ENCODE data around the gene VAT1. TPM values are rescaled to one million over a fixed set of nuclear protein-coding genes. Genes with fewer than 3 reads are reported as not detected.
"Not testable (repeated sequence)": the region's sequence is repeated elsewhere in the genome, so short reads cannot be mapped to it uniquely, and the experiment has no call there.

VAT1 gene
- total RNA-seq, 1 experiment from 2014 or later: 262 TPM

- no peak overlapping the region for H3T11ph ChIP-seq (ENCODE audit: low read length)
Observed at GRCh38 chr17:43003542-43004172, 18.5 kb downstream of the VAT1 start.

GRCh38 chr17:43000894-43001293, 21.3 kb downstream of the VAT1 start:
- not testable (repeated sequence) for H2BK5ac ChIP-seq (ENCODE audit: insufficient read length, low read length); H3K4me2 ChIP-seq (ENCODE audit: insufficient read depth, insufficient read length, low read length); H3K23me2 ChIP-seq (ENCODE audit: insufficient read length, low read depth, low read length, poor library complexity, severe bottlenecking); H4K20me1 ChIP-seq (ENCODE audit: control insufficient read depth, insufficient read depth, insufficient read length); H3K9me3 Mint-ChIP-seq; H4K5ac ChIP-seq (ENCODE audit: insufficient read length, low read depth, low read length); H3K56ac ChIP-seq (ENCODE audit: insufficient read length, low read depth, low read length); H2BK12ac ChIP-seq (ENCODE audit: insufficient read length, low read depth, low read length); H3K27ac ChIP-seq (ENCODE audit: insufficient read length, low read depth, low read length); H3K79me1 ChIP-seq (ENCODE audit: insufficient read depth, low read depth, low read length, poor library complexity, severe bottlenecking); H2BK120ac ChIP-seq (ENCODE audit: low read depth, low read length, poor library complexity, severe bottlenecking); H3K9me3 ChIP-seq (ENCODE audit: control insufficient read depth, low read depth, low read length); H3K27me3 Mint-ChIP-seq (ENCODE audit: low read depth); H2AK5ac ChIP-seq (ENCODE audit: insufficient read length, low read length); H3K14ac ChIP-seq (ENCODE audit: insufficient read depth, low read length); H3T11ph ChIP-seq (ENCODE audit: low read length); H2AFZ ChIP-seq (ENCODE audit: low read length); H4K8ac ChIP-seq (replicated peaks; ENCODE audit: insufficient read length, low read depth, low read length); H3K4me1 ChIP-seq (ENCODE audit: insufficient read depth, low read length); H4K91ac ChIP-seq (ENCODE audit: insufficient read length, low read depth, low read length); H3K23ac ChIP-seq (ENCODE audit: insufficient read length, low read depth, low read length); H3K9ac ChIP-seq (ENCODE audit: extremely low read depth, insufficient read length, low read length); DNase-seq; H2BK15ac ChIP-seq (ENCODE audit: low read depth, low read length); H3K18ac ChIP-seq (ENCODE audit: insufficient read length, low read depth, low read length); H3K4ac ChIP-seq (ENCODE audit: low read depth, low read length); H2BK20ac ChIP-seq (ENCODE audit: low read depth, low read length, poor library complexity, severe bottlenecking); H3K27me3 ChIP-seq (ENCODE audit: insufficient read depth, low read length)
- Mint-ChIP-seq H3K4me1 (peaks cover 20 to 25% of the 10 kb centered on the region in 2 experiments), H3K4me3 (peak overlapping the region; percentile 12 to 58; a peak in 3 of 5 replicates), H3K36me3 (ENCODE audit: insufficient read depth in 1 of 3, low read depth in 3 of 3) (peaks cover 38 to 71% (median 54%) of the 10 kb centered on the region in 3 experiments), H3K27ac (peak overlapping the region in 2 of 3 experiments; percentile 82 to 87; a peak in 4 of 7 replicates)
- H3K79me2 ChIP-seq (ENCODE audit: insufficient read depth, low read length): peaks cover 15% of the 10 kb centered on the region; the same call in 1 of the 2 replicates
- no CpG with 5 or more reads among the region's 13 CpGs for WGBS (ENCODE audit: extremely low coverage, insufficient read length, low lambda C conversion rate)

More at GRCh38 chr17:43003542-43004172, 18.5 kb downstream of the VAT1 start:
- peaks cover 6% of the 10 kb centered on the region for H3K79me1 ChIP-seq (ENCODE audit: insufficient read depth, low read depth, low read length, poor library complexity, severe bottlenecking)
- Mint-ChIP-seq H3K36me3 (ENCODE audit: insufficient read depth in 1 of 3, low read depth in 3 of 3) (peaks cover 34 to 70% (median 50%) of the 10 kb centered on the region in 3 experiments), H3K4me3 (no peak overlapping the region), H3K27ac (peak overlapping the region in 2 of 3 experiments; percentile 44 to 86; a peak in 4 of 7 replicates), H3K4me1 (peaks cover 18 to 21% of the 10 kb centered on the region in 2 experiments), H3K27me3 (ENCODE audit: low read depth) (no peaks in the 10 kb centered on the region), H3K9me3 (no peaks in the 10 kb centered on the region; a peak in 1 of 5 replicates)
- no peak overlapping the region for H3K14ac ChIP-seq (ENCODE audit: insufficient read depth, low read length)
- no peak for TF ChIP-seq CTCF (conservative IDR thresholded peaks at IDR 0.05)
- H2AK5ac ChIP-seq (ENCODE audit: insufficient read length, low read length): no peak overlapping the region
- no peak overlapping the region for H3K4ac ChIP-seq (ENCODE audit: low read depth, low read length)
- no peak overlapping the region for H2BK5ac ChIP-seq (ENCODE audit: insufficient read length, low read length)
- no peak overlapping the region for H3K4me2 ChIP-seq (ENCODE audit: insufficient read depth, insufficient read length, low read length)
- peak; percentile 73 for DNase-seq
- no peak overlapping the region for H3K9ac ChIP-seq (ENCODE audit: extremely low read depth, insufficient read length, low read length)
- no peak overlapping the region for H2BK20ac ChIP-seq (ENCODE audit: low read depth, low read length, poor library complexity, severe bottlenecking)
- no peak overlapping the region for H4K91ac ChIP-seq (ENCODE audit: insufficient read length, low read depth, low read length)
- no peaks in the 10 kb centered on the region for H4K20me1 ChIP-seq (ENCODE audit: control insufficient read depth, insufficient read depth, insufficient read length)
- H2BK15ac ChIP-seq (ENCODE audit: low read depth, low read length): no peak overlapping the region
- no peak overlapping the region for H4K5ac ChIP-seq (ENCODE audit: insufficient read length, low read depth, low read length)
- H3K56ac ChIP-seq (ENCODE audit: insufficient read length, low read depth, low read length): no peak overlapping the region
- H2BK12ac ChIP-seq (ENCODE audit: insufficient read length, low read depth, low read length): no peak overlapping the region
- no peak overlapping the region for H3K23ac ChIP-seq (ENCODE audit: insufficient read length, low read depth, low read length)
- no CpG with 5 or more reads among the region's 5 CpGs for WGBS (ENCODE audit: extremely low coverage, insufficient read length, low lambda C conversion rate)
- H2BK120ac ChIP-seq (ENCODE audit: low read depth, low read length, poor library complexity, severe bottlenecking): no peak overlapping the region
- peaks cover 12% of the 10 kb centered on the region; the same call in 1 of the 2 replicates for H3K79me2 ChIP-seq (ENCODE audit: insufficient read depth, low read length)
- no peak overlapping the region for H3K18ac ChIP-seq (ENCODE audit: insufficient read length, low read depth, low read length)
- H3K27ac ChIP-seq (ENCODE audit: insufficient read length, low read depth, low read length): no peak overlapping the region
- no peaks in the 10 kb centered on the region for H3K9me3 ChIP-seq (ENCODE audit: control insufficient read depth, low read depth, low read length)
- H3K27me3 ChIP-seq (ENCODE audit: insufficient read depth, low read length): no peaks in the 10 kb centered on the region
- H3K4me1 ChIP-seq (ENCODE audit: insufficient read depth, low read length): no peaks in the 10 kb centered on the region
- no peak overlapping the region for H4K8ac ChIP-seq (replicated peaks; ENCODE audit: insufficient read length, low read depth, low read length)
- no peak overlapping the region for H2AFZ ChIP-seq (ENCODE audit: low read length)
- H3K23me2 ChIP-seq (ENCODE audit: insufficient read length, low read depth, low read length, poor library complexity, severe bottlenecking): peaks cover 9% of the 10 kb centered on the region

Measured in H9 (cell line).